GM13977 (cell line): ENCODE measurements around the gene ALX1.

Experiments used
- DNase-seq: peaks from one replicate; pipeline ENCODE4 v3.0.0; 2012; ENCODE audit warnings: low spot score
- CTCF ChIP-seq: IDR thresholded peaks from 2 replicates; pipeline ENCODE4 v1.5.1; 2012; ENCODE audit warnings: mild to moderate bottlenecking, control low read depth; ENCODE audit not compliant: insufficient read depth; ENCODE audit errors: extremely low read depth, missing control alignments
- in situ Hi-C: fragments of 300-500 bp; cut with MboI; formaldehyde crosslinking; loops from one replicate; pipeline ENCODE4 v1.12.0; 2022; ENCODE audit warnings: low sequenced_read_pairs, low pct_unique_long_range_greater_than_20kb, mixed read lengths, inconsistent platforms; ENCODE audit not compliant: unreplicated experiment

Gene ALX1

GRCh38 chr12:85277900-85278597, 2.0 kb upstream of the ALX1 start:
- in situ Hi-C loops = no loop called here
- no peak for DNase-seq
- no peak for TF ChIP-seq CTCF

GRCh38 chr12:85278598-85279448, 1.2 kb upstream of the ALX1 start:
- no peak for TF ChIP-seq CTCF
- in situ Hi-C loops = no loop called here
- DNase-seq = no peak

GRCh38 chr12:85279449-85280164, 413 bp upstream of the ALX1 start:
- in situ Hi-C loops = no loop called here
- TF ChIP-seq CTCF = no peak
- DNase-seq = no peak

- TF ChIP-seq CTCF = no peak
- DNase-seq = no peak
- in situ Hi-C loops = no loop called here
These were observed 1.1 kb downstream of the ALX1 start for GRCh38 chr12:85280984-85281630.

GRCh38 chr12:85281636-85282312, 1.8 kb downstream of the ALX1 start:
- no peak for TF ChIP-seq CTCF
- no peak for DNase-seq
- in situ Hi-C loops = no loop called here

GRCh38 chr12:85283560-85283959, 3.5 kb downstream of the ALX1 start:
- in situ Hi-C loops = no loop called here

More at GRCh38 chr12:85283560-85283959, 3.5 kb downstream of the ALX1 start:
- no peak for TF ChIP-seq CTCF
- DNase-seq = no peak
